ENCODE data around the gene TLL1.

DNA sequence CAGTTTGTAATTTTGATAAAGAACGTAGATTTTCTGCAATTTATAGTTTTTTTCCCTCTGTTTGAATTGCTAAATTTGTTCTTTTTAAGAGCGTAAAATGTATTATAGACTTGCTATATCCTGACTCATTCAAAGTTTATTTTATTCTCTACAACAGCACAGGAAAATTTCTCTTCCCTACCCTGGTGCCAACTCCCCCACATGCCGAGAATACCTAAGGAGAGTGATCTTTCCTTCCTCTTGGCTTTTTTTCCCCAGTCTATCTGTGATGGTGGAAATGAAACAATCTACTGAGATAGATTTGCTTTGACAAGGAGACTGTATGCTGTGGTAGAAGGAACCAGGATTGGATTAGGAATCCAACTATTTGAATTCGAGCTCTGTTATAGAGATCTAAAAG, 271.6 kb downstream of the TLL1 start:
- TF ChIP-seq POLR2A (IDR thresholded peaks at IDR 0.05; ENCODE audit: low read length) = no peak
- TF ChIP-seq GATA1 (IDR thresholded peaks at IDR 0.05; ENCODE audit: low read depth, low read length) = no peak

Data from erythroblast (primary cell).